Endothelial cell (in vitro differentiated cells): ENCODE data around the gene ARID1B. TPM values are rescaled to one million over a fixed set of nuclear protein-coding genes. Genes with fewer than 3 reads are reported as not detected.

Experiments
- DNase-seq: peaks from one replicate; pipeline ENCODE4 v3.0.0; 2021; ENCODE audit warnings: low spot score
- H3K27ac Mint-ChIP-seq: one replicate; pipeline ENCODE4 v1.8.0; 2021; ENCODE audit warnings: mixed read lengths, inconsistent platforms; ENCODE audit not compliant: unreplicated experiment
- H3K27me3 Mint-ChIP-seq: one replicate; pipeline ENCODE4 v1.8.0; 2021; ENCODE audit warnings: mild to moderate bottlenecking, moderate library complexity, mixed read lengths, inconsistent platforms; ENCODE audit not compliant: unreplicated experiment
- H3K36me3 Mint-ChIP-seq: one replicate; pipeline ENCODE4 v1.8.0; 2021; ENCODE audit warnings: mild to moderate bottlenecking, low read depth, mixed read lengths, inconsistent platforms; ENCODE audit not compliant: unreplicated experiment
- H3K4me1 Mint-ChIP-seq: one replicate; pipeline ENCODE4 v1.8.0; 2021; ENCODE audit warnings: mild to moderate bottlenecking, mixed read lengths, inconsistent platforms; ENCODE audit not compliant: unreplicated experiment
- H3K4me3 Mint-ChIP-seq: one replicate; pipeline ENCODE4 v1.8.0; 2021; ENCODE audit warnings: mild to moderate bottlenecking, mixed read lengths, inconsistent platforms; ENCODE audit not compliant: unreplicated experiment
- H3K9me3 Mint-ChIP-seq: one replicate; pipeline ENCODE4 v1.8.0; 2021; ENCODE audit warnings: mixed read lengths, inconsistent platforms; ENCODE audit not compliant: unreplicated experiment
- CTCF ChIP-seq: fragments of 200-600 bp; sonication (generic); IDR thresholded peaks from one replicate; pipeline ENCODE4 v1.5.0; 2021; ENCODE audit warnings: antibody characterized with exemption; ENCODE audit not compliant: unreplicated experiment
- total RNA-seq: library from RNA; stranded (reverse); fragmentation: NEBNext Ultra II Directional; extraction: Animal tissue kit (Norgen Biotek cat#: 25700); gene quantifications from one replicate; pipeline ENCODE4 v1.2.1, GENCODE V29; 2021; ENCODE audit not compliant: unreplicated experiment

ARID1B gene
- total RNA-seq, 1 donor from 2014 or later = 104 TPM

GRCh38 chr6:156853733-156854132 lies 76.6 kb downstream of the ARID1B start:
- H3K27me3 Mint-ChIP-seq = peaks cover 9% of the 10 kb centered on the region
- no peaks in the 10 kb centered on the region for H3K36me3 Mint-ChIP-seq
- no peak for DNase-seq
- TF ChIP-seq CTCF = no peak
- H3K9me3 Mint-ChIP-seq = no peaks in the 10 kb centered on the region
- no peak overlapping the region for H3K27ac Mint-ChIP-seq
- H3K4me3 Mint-ChIP-seq = no peak overlapping the region
- peaks cover 14% of the 10 kb centered on the region for H3K4me1 Mint-ChIP-seq

GRCh38 chr6:156854466-156855161 lies 77.4 kb downstream of the ARID1B start:
- no peak for TF ChIP-seq CTCF
- Mint-ChIP-seq H3K27me3 (peaks cover 9% of the 10 kb centered on the region), H3K9me3 (no peaks in the 10 kb centered on the region), H3K4me3 (no peak overlapping the region), H3K36me3 (no peaks in the 10 kb centered on the region), H3K4me1 (peaks cover 14% of the 10 kb centered on the region), H3K27ac (no peak overlapping the region)
- DNase-seq = no peak

- Mint-ChIP-seq H3K27ac (no peak overlapping the region), H3K9me3 (no peaks in the 10 kb centered on the region), H3K27me3 (peaks cover 15% of the 10 kb centered on the region), H3K4me3 (no peak overlapping the region), H3K36me3 (no peaks in the 10 kb centered on the region), H3K4me1 (peaks cover 22% of the 10 kb centered on the region)
- no peak for TF ChIP-seq CTCF
- DNase-seq = no peak
These were observed 80.4 kb downstream of the ARID1B start for GRCh38 chr6:156857573-156857972.

- no peak for DNase-seq
- no peak overlapping the region for H3K4me3 Mint-ChIP-seq
- no peak overlapping the region for H3K27ac Mint-ChIP-seq
- no peak for TF ChIP-seq CTCF
- H3K9me3 Mint-ChIP-seq = no peaks in the 10 kb centered on the region
- peaks cover 12% of the 10 kb centered on the region for H3K27me3 Mint-ChIP-seq
- H3K36me3 Mint-ChIP-seq = no peaks in the 10 kb centered on the region
- peaks cover 29% of the 10 kb centered on the region for H3K4me1 Mint-ChIP-seq
These were observed 82.5 kb downstream of the ARID1B start for GRCh38 chr6:156859686-156860085.

- H3K4me3 Mint-ChIP-seq = no peak overlapping the region
- H3K27ac Mint-ChIP-seq = no peak overlapping the region
- H3K27me3 Mint-ChIP-seq = peaks cover 15% of the 10 kb centered on the region
- H3K4me1 Mint-ChIP-seq = peaks cover 49% of the 10 kb centered on the region
- H3K36me3 Mint-ChIP-seq = peaks cover 6% of the 10 kb centered on the region
- H3K9me3 Mint-ChIP-seq = no peaks in the 10 kb centered on the region
- DNase-seq = no peak
- TF ChIP-seq CTCF = no peak
These were observed 85.5 kb downstream of the ARID1B start for GRCh38 chr6:156862711-156863110.
